Superior temporal gyrus (tissue), 1 donor: ENCODE measurements around the gene IL1RAPL1.

Experiments
- DNase-seq: peaks from one replicate; pipeline ENCODE4 v3.0.0-alpha.2; 2016; ENCODE audit errors: extremely low spot score

The IL1RAPL1 gene

DNA sequence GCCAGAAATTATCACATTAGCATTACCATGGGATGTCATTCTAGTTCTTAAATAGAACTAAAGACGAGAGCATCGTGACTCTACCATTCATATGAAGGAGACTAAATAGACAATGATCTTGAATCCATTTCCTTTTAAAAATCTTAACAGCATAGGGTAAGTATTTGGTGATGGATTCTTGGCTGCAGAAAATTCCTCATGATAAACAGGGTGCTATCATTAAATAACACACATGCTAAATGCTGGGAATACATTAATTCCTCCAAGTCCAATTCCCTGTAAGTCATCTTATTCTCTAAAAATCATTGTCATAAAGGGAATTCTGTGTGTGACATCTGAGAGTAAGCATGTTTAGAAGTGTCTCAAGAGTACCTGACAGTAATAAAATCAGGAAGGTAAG, 1157.7 kb downstream of the IL1RAPL1 start:
- no peak for DNase-seq

DNA sequence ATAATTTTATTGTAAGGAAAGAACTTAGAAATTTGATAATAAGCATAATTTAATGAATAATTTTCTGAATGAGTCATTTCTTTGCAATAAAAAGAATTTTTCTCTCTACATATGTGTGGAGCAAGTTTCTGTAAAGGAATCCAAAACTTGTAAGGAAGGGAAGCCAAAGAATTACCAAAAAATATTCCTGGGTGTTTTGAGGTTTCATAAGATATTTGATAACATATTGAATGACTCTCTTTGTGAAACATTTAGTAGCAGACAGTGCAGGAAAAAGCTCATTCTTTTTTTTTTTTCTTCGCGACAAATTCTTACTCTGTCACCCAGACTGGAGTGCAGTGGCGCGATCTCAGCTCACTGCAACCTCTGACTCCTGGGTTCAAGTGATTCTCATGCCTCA, 1159.1 kb downstream of the IL1RAPL1 start:
- no peak for DNase-seq

- peak; percentile 72 for DNase-seq
Observed at GRCh38 chrX:29762006-29762405, 1174.8 kb downstream of the IL1RAPL1 start.

DNA sequence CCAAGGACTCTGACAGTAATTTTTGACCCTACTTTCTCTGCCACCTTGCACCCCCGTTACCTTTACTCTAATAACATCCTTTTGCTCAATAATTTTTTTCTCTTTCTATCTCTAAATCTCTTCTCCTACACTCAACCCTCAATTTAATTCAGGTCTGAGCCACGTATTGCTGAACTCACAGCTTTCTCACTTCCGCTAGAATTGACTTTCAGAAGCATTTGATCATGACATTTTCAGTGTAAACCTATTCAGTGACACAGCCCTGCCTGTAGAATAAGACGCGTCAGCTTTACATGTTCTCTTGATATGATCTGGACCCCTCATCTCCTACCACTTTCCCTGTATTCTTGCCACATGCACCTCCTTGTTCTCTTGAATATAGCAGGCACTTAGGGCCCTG, 1188.6 kb downstream of the IL1RAPL1 start:
- no peak for DNase-seq

GRCh38 chrX:29787656-29788055, 1200.4 kb downstream of the IL1RAPL1 start:
- no peak for DNase-seq

- no peak for DNase-seq
Observed at GRCh38 chrX:29788991-29789699, 1201.9 kb downstream of the IL1RAPL1 start.

DNA sequence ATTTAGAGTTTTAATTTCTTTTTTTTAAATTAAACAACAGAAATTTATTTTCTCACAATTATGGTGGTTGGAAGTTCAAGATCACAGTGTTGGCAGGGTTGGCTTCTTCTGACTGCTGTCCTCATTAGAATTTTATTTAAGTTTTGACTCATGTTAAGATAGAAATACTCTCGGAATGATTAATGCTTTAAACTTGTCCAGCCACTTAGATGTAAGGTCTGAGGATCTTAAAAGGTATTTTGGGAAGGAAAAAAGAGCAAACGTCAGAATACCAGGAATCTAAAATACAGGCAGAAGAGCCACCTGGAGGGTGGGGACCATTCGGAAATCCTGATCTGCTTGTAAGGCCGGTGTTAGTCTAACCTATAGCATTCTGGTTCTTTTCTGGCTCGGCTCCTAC, 1205.1 kb downstream of the IL1RAPL1 start:
- DNase-seq: no peak

- no peak for DNase-seq
Observed at GRCh38 chrX:29797156-29797555, 1209.9 kb downstream of the IL1RAPL1 start.

- DNase-seq: no peak
Observed at GRCh38 chrX:29798469-29798868, 1211.2 kb downstream of the IL1RAPL1 start.

DNA sequence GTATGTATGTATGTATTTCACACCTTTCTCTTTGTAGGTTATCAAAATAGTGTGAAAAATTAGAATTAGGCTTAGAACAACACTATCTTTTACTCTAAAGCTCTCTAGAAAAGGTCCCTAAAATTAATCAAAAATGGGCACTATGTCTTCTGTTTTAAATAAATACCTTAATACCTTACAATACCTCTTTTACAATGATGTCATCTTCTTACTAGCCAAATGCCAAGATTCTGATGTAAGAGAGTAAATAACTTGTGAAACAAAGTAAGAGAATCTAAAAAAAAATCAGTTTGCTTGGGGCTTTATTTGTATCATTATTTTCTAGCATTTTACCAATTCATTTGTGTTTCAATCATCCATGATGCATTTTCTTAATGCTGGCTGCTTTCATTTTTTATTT, 1225.9 kb downstream of the IL1RAPL1 start:
- DNase-seq: no peak

DNA sequence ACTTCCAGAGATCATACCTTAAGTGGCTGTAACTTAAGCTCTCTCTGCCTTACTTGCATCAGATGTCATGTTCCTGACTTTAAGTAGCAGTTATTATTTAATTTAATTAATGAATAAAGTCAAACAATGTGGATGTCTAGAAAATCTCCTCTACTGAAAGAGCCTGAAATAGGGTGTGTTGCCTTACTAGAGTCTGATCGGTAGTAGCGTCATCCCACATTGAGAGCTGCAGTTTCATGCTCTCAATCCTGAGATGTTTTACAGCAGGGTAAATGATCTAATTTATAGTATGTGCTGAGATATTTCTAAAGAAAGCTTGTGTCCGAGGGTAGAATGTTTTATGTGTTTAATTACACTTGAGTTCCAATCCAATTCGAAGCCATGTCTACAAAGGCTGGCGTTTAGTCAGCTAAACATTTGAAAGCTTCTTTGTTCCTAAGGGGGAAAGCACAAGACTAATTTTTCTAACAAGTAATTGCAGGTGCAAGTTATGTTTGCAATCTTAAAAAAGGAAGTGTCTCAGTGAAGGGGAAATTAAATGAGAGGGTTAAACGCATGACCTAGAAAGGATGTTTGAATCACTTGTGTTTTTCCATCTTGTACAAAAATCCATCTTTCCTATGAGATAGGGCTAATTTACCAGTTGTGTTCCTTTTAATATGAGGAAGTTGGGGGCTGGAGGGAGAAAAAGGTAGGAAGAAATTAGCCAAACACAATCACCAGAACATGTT, 1237.1 kb downstream of the IL1RAPL1 start:
- DNase-seq: peak; percentile 38

GRCh38 chrX:29826742-29827141, 1239.5 kb downstream of the IL1RAPL1 start:
- DNase-seq: no peak

DNA sequence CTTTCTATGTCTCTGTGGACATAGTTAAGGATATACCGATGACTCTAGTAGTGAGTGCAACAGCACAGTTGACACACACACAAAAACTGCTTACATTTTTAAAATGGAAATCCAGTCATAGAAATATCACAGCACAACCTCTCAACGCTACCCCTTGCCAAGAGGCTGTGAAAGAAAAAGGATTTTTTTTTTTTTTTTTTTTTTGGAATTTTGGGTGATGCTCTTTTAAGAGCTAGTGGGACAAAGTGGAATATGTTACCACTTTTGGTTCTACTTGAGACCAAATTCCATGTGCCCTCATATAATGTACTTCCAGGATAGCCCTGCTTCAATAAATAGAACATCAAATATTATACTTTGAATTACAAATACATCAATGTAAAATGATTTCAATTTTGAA, 1247.1 kb downstream of the IL1RAPL1 start:
- no peak for DNase-seq

GRCh38 chrX:29834764-29835163, 1247.5 kb downstream of the IL1RAPL1 start:
- DNase-seq: no peak

DNA sequence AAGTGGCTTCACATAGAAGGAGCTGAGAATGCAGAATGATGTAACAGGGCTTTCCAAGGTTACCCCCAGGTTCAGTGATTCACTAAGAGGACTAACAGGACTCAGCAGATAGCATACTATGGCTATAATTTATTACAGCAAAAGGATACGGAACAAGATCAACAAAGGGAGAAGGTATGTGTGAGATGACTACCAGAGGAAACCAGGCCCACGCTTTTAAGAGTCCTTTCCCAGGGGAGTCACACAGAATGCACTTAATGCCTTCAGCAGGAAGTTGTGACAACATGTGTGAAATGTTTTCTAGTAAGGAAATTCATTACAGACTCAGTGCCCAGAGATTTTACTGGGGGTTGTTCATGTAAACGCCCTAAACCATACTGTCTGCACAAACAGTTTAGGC, 1254.5 kb downstream of the IL1RAPL1 start:
- DNase-seq: no peak

GRCh38 chrX:29842552-29842951, 1255.3 kb downstream of the IL1RAPL1 start:
- no peak for DNase-seq

DNA sequence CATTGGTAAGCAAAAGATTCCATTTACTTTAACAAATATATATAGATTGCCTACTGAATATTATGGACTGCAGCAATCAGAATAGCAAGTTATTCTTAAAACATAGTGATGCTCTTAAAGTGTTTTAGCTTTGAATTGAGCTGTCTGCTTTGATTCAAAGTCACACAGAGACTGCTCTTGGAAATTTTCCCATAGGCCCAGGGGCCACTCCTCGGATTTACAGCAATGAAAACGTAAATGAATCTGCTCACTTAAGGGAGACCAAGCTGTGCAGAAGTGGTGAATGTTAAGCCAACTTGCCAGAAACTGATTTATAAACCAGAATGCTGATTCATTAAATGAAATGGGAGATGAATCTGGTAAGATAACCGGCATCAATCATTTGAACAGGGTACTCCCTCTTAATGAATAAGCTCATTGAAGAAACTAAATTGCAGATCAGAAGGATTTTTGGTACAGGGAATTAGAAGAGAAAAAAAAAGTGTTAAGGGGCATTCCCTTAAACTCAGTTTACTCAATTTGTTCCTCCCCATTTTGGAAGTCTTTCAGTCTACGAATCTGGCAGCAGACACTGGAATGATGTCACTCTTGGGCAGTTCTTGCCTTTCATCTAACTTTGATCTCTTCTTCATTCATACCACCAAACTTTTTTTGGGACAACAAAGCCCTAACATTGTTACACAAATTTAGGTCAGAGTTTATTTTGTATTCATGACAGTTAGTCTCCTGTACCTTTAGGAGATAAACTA, 1264.8 kb downstream of the IL1RAPL1 start:
- DNase-seq: peak; percentile 35

DNA sequence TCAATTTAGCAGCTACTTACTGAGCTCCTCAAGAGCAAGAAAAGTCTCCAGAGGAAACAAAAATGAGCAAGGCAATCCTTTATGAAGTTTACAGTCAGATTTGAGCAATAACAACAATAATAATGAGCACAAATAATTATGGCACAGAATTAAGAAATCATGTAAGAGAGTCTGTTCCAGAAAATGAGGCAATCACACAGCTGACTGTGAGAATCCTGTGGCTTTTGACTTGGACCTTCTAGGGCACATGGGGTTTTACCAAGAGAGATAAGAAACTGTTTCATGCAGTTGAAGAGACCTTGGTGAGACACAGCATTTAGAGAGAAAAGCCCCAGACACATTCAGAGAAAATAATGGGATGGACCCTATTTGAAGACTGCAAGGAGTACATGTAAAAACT, 1265.5 kb downstream of the IL1RAPL1 start:
- no peak for DNase-seq

DNA sequence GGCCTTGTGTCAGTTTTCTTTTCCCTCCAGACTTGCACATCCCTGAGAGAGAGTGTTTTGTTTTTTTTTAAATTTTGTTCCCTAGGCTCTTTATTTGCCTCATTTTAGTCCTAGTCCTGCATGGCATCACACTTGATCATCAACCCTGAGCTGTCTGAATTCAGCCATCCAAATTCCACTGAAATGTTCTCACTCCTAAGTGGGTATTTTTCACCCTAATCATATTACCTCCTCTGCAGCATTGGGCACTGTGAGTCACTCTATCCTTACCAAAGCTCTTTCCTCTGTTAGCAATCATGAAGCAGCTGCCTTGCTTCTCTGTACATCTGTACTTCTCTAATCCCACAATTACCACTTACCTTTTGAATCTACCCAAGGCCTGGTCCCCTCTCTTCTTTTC, 1271.5 kb downstream of the IL1RAPL1 start:
- DNase-seq: no peak

GRCh38 chrX:29862126-29862677, 1275.0 kb downstream of the IL1RAPL1 start:
- DNase-seq: no peak

- DNase-seq: no peak
Observed at GRCh38 chrX:29867971-29868370, 1280.7 kb downstream of the IL1RAPL1 start.

DNA sequence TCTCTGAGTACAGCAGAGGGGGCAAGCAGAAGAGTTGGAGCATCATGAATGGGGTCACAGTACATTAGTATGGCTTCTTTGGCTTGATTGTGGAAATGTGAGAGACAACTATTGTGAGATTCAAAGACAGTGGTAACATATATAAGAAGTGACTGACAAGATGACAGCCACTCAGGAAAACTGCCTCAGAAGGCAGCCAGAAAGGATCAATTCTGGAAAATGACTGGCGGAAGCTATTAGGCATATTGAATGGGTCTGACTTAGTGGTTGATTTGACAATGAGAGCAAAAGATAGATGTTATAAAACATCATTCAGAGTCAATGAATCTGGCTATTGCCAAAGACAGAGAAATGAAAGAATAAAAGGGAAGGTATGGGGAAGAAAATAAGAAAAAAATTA, 1282.6 kb downstream of the IL1RAPL1 start:
- no peak for DNase-seq
